ENCODE results near the gene SMAD2. TPM values are rescaled to one million over a fixed set of nuclear protein-coding genes. Genes with fewer than 3 reads are reported as not detected.
A peak's percentile ranks its signal among the peaks of the same experiment; 100 is the strongest.
"Not testable (repeated sequence)": the region's sequence is repeated elsewhere in the genome, so short reads cannot be mapped to it uniquely, and the experiment has no call there.

The SMAD2 gene
- total RNA-seq, 1 donor: 118 TPM

- DNase-seq (ENCODE audit: low read depth): no peak
- H3K4me3 ChIP-seq (ENCODE audit: low read depth, low read length): no peak overlapping the region
- no peak for TF ChIP-seq CTCF (IDR thresholded peaks at IDR 0.05; ENCODE audit: insufficient read depth, low read length)
Measured at GRCh38 chr18:47838396-47838795, 92.1 kb downstream of the SMAD2 start.

GRCh38 chr18:47832348-47832747, 98.1 kb downstream of the SMAD2 start:
- TF ChIP-seq CTCF (IDR thresholded peaks at IDR 0.05; ENCODE audit: insufficient read depth, low read length): no peak
- DNase-seq (ENCODE audit: low read depth): peak; percentile 19
- no peak overlapping the region for H3K4me3 ChIP-seq (ENCODE audit: low read depth, low read length)

- TF ChIP-seq CTCF (IDR thresholded peaks at IDR 0.05; ENCODE audit: insufficient read depth, low read length): no peak
- H3K4me3 ChIP-seq (ENCODE audit: low read depth, low read length): no peak overlapping the region
- peak; percentile 46 for DNase-seq (ENCODE audit: low read depth)
Measured at GRCh38 chr18:47831351-47831750, 99.1 kb downstream of the SMAD2 start.

DNA sequence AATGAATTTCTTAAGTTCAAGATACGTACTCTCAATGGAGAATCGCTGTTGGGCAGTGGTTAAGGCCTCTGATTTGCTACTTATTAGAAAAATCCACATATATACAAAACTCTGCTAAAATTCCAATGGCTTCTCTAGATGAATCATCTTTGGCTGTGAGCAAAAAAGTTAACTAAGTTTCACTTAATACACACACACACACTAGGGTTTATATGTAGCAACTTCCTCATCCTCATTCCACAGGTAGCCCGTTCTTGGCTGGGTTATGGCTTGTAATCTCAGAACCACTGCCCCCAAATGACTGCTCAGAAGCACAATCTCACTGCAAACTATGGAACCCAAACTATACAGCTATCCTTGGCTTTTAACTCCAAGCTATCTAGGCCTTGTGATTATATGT, 99.7 kb downstream of the SMAD2 start:
- DNase-seq (ENCODE audit: low read depth): no peak
- no peak for TF ChIP-seq CTCF (IDR thresholded peaks at IDR 0.05; ENCODE audit: insufficient read depth, low read length)

GRCh38 chr18:47829831-47830230, 100.6 kb downstream of the SMAD2 start:
- TF ChIP-seq CTCF (IDR thresholded peaks at IDR 0.05; ENCODE audit: insufficient read depth, low read length): no peak
- no peak overlapping the region for H3K4me3 ChIP-seq (ENCODE audit: low read depth, low read length)
- DNase-seq (ENCODE audit: low read depth): no peak

More for the DNA sequence above, 99.7 kb downstream of the SMAD2 start:
- H3K4me3 ChIP-seq (ENCODE audit: low read depth, low read length): no peak overlapping the region

GRCh38 chr18:47828031-47828430, 102.4 kb downstream of the SMAD2 start:
- DNase-seq (ENCODE audit: low read depth); H3K4me3 ChIP-seq (ENCODE audit: low read depth, low read length): not testable (repeated sequence)

DNA sequence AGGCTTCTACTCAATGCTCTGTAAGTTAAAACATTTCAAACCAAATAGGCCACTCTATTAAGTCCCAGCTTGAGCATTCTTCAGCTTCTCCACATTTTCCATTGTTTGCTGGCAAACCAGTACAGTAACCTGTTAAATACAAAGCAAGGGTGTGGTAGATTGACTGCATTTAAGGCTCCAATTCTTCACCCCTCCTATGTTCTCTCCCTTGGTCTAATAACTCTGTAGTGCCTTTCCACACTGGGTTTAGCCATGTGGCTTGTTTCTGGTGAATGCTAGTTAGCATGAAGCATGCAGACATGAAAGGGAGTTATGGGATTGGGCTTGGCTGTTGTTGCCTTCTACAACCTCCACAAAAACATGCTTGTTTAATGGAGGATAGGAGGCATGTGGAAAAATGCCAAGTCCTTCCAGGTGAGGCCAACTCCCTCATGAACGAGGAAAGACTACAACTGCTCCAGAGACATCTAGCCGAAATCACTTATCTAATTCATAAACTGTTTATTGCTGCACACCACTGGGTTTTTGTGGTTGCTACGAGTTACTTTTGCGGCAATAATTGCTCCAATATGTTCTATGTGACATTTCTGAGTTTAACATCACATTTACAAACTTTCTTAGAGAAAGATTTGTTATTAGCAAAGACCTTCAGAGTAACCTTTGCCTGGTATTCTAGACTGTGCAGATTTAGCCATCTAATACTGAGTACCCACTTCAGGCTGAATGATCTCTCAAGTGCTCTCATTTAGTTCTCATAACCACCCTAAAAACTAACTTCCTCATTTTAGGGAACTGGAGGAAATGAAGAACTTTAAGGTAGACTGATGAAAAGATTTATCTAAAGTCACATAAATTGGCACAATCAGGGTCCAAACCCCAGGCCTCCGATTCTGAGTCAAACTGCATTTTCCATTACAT, 104.0 kb downstream of the SMAD2 start:
- no peak for TF ChIP-seq CTCF (IDR thresholded peaks at IDR 0.05; ENCODE audit: insufficient read depth, low read length)
- no peak overlapping the region for H3K4me3 ChIP-seq (ENCODE audit: low read depth, low read length)
- DNase-seq (ENCODE audit: low read depth): no peak
